HG02840 (cell line): ENCODE results near the gene SELP.
A peak's percentile ranks its signal among the peaks of the same experiment; 100 is the strongest.

Experiments used
- ATAC-seq: cut with Tn5 transposase; IDR thresholded peaks from one replicate; pipeline ENCODE4 v1.9.1; 2021; ENCODE audit warnings: mild to moderate bottlenecking, moderate library complexity, moderate number of reproducible peaks; ENCODE audit not compliant: unreplicated experiment, low FRiP score

Gene SELP

GRCh38 chr1:169623132-169623926, 6.6 kb downstream of the SELP start:
- no peak for ATAC-seq

- no peak for ATAC-seq
These were observed 9.4 kb downstream of the SELP start for GRCh38 chr1:169620565-169620964.

- ATAC-seq: no peak
These were observed 11.6 kb downstream of the SELP start for GRCh38 chr1:169618367-169618766.

DNA sequence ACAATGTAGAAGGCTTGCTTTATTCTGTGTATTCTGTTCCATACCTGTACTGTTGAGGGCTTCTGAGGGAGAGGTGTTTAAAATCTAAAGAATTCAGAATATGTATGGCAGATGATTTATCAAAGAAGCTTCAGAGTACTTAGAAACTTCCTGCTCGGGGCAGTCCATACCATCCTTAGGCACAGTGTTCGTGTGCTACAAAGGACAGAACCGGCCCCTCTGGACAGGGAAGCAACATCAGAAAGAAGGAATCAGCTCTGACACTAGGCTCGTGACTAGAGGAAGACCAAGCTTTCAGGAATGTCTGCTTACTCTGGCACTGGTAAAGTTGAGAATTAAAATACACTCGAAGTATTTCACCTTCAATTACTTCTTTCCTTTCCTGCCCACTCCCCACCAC, 14.1 kb downstream of the SELP start:
- ATAC-seq: no peak

DNA sequence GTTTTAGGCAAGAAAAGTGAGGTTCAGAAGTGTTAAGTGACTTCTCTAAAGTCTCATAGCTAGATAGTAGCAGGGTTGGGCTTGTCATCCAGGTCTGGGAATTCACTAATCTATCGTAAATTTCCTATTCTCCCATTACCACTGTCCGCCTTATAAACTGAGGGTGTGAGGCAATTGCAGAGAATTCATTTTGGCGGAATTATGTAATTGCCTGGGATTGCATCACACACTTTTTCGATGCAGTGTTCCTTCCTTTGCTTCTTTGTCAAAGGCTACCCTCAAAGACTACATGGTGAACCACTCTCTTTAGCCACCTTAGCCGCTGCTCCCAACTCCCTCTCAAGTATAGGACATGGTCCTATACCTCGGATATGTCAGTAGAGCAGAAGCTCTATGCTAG, 19.1 kb downstream of the SELP start:
- ATAC-seq: no peak

- ATAC-seq: no peak
These were observed 19.8 kb downstream of the SELP start for GRCh38 chr1:169610108-169610507.

DNA sequence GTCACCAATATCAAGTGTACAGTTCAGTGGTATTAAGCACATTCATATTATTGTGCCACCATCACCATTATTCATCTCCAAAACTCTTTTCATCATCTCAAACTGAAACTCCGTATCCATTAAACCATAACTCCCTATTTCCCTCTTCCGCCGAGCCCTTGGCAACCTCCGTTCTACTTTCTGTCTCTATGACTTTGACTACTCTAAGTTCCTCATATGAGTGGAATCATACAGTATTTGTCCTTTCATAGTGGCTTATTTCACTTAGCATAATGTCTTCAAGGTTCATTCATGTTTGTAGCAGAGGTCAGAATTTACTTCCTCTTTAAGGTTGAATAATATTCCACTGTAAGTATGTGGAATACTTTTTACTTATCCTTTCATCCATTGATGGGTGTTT, 21.7 kb downstream of the SELP start:
- ATAC-seq: no peak

- ATAC-seq: no peak
These were observed 25.0 kb downstream of the SELP start for GRCh38 chr1:169604781-169605560.

DNA sequence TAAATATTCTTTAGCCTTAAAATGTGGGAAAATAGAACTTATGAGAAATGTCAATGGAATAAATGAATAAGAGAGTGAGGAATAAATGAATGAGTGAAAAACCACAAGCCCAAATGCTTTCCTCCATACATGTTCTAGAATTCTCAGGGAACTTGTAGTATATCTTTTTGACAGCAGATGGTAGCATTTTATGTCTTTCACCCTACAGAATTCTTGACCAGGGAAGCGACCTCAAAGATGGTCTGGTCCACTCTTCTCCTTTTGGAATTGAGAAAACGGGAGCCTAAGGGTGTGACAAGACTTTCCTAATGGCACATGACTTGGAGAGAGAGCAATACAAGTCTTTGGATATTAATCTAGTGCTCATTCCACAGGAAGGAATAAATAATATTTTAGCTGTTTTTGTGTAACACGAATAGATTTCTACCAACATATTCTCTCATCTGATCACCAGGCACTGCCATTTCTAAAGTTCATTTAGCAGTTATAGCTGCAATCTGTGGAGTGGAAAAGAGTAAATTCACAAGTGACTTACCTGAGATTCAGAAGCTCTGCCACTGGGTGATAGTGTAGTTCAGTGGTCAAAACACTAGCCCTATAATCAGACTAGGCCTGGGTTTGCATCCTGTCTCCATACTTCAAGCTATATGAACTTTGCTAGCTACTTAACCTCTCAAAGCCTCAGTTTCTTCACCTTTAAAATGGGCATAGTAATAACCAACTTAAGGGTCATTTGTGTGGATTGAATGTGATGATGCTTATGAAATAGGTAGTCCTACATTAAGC, 28.6 kb downstream of the SELP start:
- peak; percentile 61 for ATAC-seq

DNA sequence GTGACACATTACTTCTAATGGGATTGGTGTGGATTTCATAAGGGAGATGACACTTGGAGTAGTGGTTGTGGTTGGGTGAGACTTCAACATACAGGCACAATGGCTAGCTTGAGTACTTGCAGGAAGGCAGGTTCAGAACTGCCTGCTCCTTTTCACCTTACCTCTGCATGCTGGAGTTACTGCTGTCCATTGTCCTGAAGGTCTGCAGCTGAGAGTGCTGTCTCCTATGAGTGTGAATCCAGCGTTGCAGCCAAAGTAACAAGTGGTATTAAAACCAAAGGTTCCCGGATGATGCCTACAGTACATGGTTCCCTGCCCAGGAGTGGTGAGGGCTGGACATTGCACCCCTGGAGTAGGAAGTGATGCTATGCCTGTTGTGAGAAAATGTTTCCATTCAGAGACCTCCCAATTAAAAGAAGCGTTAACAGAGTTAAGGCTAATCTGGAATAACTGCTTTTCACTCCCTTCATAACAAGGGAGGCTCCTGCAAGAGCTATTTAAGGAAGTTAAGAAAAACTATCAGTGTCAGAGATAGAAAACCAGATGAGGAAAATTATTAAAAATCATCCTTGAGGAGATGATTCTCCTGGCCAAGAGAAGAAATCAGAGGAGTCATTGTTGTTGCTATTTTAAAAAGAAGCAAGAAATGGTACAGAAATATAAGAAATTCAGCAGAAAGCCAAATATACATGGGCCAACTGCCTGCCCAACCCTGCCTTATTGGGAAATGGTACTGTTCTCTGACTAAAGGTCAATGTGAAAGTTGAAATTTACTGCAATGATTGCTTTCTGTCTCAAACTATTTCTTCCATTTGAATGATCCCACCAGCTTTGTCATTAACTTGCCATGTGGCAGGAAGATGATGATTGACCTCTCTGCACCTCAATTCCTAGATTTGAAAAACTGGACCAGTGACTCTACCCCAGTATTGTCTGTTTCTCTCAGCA, 33.9 kb downstream of the SELP start:
- ATAC-seq: no peak

DNA sequence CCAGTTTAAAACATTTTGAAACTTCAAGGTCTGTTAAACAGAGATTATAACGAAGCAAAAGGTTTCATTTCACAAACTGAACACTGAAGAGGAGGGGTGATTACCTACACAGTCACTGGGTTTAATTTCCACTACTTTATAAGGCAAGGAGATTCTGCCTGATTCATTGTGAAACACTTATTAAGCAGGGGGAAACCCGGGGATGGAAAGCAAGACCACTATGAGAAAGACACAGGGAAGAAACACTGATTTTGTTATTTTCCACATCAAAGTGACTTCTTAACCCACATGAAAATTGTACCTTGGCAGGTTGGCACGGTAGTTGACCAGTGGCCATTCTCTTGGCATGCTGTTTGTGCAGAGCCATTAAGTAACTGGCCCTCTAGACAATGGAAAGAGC, 35.5 kb downstream of the SELP start:
- no peak for ATAC-seq

- no peak for ATAC-seq
These were observed 39.0 kb downstream of the SELP start for GRCh38 chr1:169590932-169591331.

GRCh38 chr1:169588785-169589485, 41.0 kb downstream of the SELP start:
- ATAC-seq: no peak

GRCh38 chr1:169588112-169588511, 41.8 kb downstream of the SELP start:
- ATAC-seq: no peak

- peak; percentile 90 for ATAC-seq
These were observed 43.3 kb downstream of the SELP start, which contains the start of gene F5 for GRCh38 chr1:169586395-169587255. Gene F5, minus strand, starts transcription at chr1:169586481. Its CDS starts 95 bp downstream, at chr1:169586386.

- peak; percentile 25 for ATAC-seq
These were observed 43.9 kb downstream of the SELP start for GRCh38 chr1:169586067-169586394.

DNA sequence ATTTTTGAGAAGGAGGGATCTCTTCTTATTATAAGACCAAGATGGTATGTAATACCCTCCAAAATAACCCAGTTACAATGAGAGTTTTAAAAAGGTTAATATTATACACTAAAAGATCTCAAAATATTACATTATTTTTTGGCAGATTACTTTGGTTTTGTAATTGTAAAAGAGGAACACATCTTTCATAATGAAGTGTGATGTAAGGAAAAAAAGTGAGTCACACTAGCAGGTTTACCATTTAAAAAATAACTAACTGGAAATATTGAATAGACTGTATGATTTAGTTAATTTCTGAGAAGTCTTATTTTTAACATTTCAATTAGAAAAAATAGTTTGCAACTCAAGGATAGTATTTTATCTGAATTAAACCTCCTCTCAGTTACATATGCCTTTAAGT, 44.7 kb downstream of the SELP start:
- no peak for ATAC-seq

DNA sequence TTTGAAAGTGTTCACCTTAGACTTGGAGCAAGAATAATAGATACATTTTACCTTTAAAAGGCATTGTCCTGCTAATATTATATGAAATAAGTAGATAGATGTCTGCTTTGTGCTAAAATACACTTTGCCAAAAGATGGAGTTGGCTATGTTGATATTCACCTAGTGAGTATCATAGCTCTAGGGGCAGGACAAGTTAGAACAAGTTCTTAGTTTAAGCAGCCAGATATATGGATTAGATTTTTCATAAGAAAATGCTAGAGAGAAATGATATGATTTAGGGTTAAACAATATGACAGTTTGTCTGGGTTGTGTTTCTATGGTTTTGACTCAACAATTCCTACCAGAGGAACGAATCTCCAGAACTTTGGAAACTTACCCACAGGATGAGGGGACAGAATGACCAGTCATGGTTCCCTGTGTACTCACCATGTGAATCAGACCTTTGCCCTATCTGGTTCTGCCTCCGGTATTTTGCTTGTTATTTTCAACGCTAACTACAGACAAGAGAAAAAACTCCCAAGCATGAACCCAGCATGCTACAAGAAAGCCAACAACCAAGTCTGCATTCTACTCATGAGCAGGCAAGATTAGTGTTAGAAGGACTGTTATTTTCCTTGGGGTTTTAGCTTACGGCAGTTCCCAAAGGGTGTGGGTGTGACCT, 45.3 kb downstream of the SELP start:
- no peak for ATAC-seq
